Vagina (tissue), 2 donors: ENCODE measurements around the gene BORCS6.

Source experiments
- CTCF ChIP-seq, 3 experiments: fragments of 450-650 bp in 2 of 3; fragments of 200-600 bp in 1 of 3; sonication (generic) in 1 of 3; IDR thresholded peaks; one replicate each; pipeline ENCODE4 v1.5.1; 2017 to 2019; ENCODE audit warnings: antibody characterized with exemption in 3 of 3, mild to moderate bottlenecking in 2 of 3, moderate library complexity in 2 of 3
- POLR2A ChIP-seq, 2 donors: fragments of 450-650 bp; IDR thresholded peaks; one replicate each; pipeline ENCODE4 v1.6.1; 2017; ENCODE audit warnings: antibody characterized with exemption in 2 of 2, mild to moderate bottlenecking in 2 of 2, moderate library complexity in 2 of 2
- POLR2AphosphoS5 ChIP-seq, 2 donors: sonication (generic); formaldehyde crosslinking; IDR thresholded peaks; one replicate each; pipeline ENCODE4 v1.9.0; 2017; ENCODE audit warnings: antibody characterized with exemption in 2 of 2, mild to moderate bottlenecking in 2 of 2, low read depth in 1 of 2; ENCODE audit not compliant: insufficient read depth in 1 of 2

GRCh38 chr17:8186787-8187516, 3.0 kb downstream of the BORCS6 start:
- TF ChIP-seq CTCF (IDR thresholded peaks at IDR 0.05) = peak in 1 of 3 experiments; percentile 29
- TF ChIP-seq POLR2A (IDR thresholded peaks at IDR 0.05) = no peak
- no peak for TF ChIP-seq POLR2AphosphoS5 (IDR thresholded peaks at IDR 0.05; ENCODE audit: insufficient read depth in 1 of 2, low read depth in 1 of 2)
